Stimulated activated CD8-positive, alpha-beta memory T cell treated with anti-CD3 and anti-CD28 coated beads, Interleukin-4, amount 100 ng/mL, for 24 hours (primary cell): Measurements from ENCODE around the gene ZNF275.
A peak's percentile ranks its signal among the peaks of the same experiment; 100 is the strongest.
"Not testable (repeated sequence)": the region's sequence is repeated elsewhere in the genome, so short reads cannot be mapped to it uniquely, and the experiment has no call there.

Experiments used
- DNase-seq: peaks from one replicate; pipeline ENCODE4 v3.0.0-alpha.2; 2020; ENCODE audit warnings: low read depth

ZNF275 gene, protein sequence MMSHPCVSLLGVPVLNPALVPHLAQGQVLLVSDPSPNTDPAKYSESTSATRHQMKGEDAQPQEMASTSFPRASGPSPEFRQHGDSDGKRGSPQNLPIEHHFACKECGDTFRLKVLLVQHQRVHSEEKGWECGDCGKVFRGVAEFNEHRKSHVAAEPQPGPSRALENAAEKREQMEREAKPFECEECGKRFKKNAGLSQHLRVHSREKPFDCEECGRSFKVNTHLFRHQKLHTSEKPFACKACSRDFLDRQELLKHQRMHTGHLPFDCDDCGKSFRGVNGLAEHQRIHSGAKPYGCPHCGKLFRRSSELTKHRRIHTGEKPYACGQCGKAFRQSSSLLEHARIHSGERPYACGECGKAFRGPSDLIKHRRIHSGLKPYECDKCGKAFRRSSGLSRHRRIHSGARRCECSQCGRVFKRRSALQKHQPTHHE

DNA sequence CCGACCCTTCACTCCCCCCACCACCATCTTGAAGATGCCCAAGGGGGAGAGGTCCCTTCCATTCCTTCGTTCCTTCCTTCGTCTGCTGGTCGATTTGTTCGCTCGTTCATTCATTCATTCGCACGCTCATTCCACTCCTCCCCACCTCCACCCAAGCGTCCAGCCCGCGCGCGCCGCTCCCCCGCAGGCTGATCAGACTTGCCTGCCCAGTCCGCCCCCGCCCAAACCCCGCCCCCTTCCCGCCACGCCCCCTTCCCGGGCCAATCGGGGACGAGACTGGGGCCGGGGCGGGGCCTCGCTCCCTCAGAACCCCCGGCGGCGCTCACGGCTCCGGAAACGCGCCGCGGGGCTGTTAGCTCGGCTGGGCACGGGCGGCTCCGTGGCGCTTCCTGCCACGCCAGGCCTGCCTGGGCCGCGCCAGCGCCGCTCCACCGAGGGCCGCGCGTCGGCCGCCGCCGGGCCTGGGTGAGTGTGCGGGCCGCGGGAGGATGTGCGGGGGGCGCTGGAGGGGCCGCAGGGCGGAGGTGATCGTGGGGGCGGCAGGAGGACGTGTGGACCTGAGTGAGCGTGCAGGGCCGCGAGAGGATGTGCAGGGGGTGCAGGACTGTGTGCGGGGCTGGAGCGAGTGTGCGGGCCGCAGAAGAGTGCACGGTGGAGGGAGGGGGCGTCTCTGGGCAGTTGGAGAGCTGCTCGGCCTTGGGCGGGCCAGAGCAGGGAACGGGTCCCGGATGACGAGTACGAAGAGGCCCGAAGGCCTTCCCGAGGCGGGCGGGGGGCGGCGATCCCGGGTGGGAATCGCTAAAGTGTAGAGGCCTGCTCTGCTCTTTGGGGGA, at the start of gene ZNF275:
Gene ZNF275 (plus strand): TSS at position 333 of the 833 bp plus-strand sequence. CDS start 2,527 bp downstream, outside the sequence.
- peak; percentile 70 for DNase-seq

DNA sequence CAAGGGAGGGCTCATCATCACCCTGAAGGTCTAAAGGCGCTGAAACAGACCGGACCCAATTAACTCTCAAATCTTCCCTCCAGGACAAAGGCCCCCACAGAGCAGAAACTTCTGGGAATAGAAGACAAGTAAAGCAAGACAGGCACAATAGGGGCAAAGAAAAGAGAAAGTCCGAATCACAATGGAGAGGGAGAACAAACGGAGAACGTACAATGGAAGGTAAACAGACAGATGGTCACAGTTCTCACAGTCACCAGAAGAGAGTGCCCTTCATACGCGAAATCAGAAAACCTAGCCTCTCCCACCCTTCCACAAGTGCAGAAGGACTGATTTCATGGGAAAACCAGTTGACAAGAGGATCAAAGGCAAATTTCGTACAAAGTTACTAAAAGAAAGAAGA, 48.3 kb upstream of the ZNF275 start:
- not testable (repeated sequence) for DNase-seq

- DNase-seq, result not testable (repeated sequence)
Observed at GRCh38 chrX:153288807-153289206, 45.1 kb upstream of the ZNF275 start.

DNA sequence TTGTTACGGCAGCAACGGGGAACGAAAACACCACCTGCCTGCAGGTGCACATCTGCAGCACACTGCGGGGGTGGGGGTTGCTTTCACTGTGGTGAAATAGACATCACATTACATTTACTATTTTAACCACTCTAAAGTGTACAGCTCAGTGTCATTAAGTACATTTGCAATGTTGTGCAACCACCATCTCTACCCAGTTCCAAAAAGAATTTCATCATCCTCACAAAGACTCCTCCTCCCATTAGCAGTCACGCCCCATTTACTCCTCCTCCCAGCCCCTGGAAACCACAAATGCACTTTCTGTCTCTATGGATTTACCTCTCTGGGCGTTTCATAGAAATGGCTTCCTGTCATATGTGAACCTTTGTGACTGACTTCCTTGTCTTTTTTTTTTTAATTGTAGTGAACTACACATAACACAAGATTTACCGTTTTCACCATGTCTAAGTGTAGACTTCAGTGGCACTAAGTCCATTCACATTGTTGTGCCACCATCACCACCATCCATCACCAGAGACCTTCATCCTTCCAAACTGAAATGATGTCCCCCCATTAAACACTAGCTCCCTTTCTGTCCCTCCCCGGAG, 40.4 kb upstream of the ZNF275 start:
- DNase-seq, result not testable (repeated sequence)

- no peak for DNase-seq
Observed at GRCh38 chrX:153297376-153297775, 36.6 kb upstream of the ZNF275 start.

GRCh38 chrX:153299855-153300254, 34.1 kb upstream of the ZNF275 start:
- no peak for DNase-seq

GRCh38 chrX:153301746-153302145, 32.2 kb upstream of the ZNF275 start:
- no peak for DNase-seq

DNA sequence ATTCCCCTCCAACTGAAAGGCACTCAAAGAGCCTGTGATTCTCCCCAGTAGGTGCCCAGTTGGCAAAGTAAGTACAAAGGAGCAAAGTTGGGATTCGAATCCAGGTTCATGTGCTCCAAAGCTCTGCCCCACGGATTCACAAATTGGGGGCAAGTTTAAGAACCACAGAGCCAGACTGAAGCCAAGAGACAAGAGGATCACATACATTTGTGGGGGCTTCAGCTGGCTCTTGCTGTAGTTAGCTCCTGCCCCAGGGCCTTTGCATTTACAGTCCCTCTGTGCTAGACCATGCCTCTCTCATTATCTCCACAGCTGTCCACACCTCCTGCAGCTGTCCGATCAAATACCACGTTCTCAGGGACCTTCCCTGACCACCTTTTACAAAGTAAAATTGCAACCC, 31.2 kb upstream of the ZNF275 start:
- no peak for DNase-seq

DNA sequence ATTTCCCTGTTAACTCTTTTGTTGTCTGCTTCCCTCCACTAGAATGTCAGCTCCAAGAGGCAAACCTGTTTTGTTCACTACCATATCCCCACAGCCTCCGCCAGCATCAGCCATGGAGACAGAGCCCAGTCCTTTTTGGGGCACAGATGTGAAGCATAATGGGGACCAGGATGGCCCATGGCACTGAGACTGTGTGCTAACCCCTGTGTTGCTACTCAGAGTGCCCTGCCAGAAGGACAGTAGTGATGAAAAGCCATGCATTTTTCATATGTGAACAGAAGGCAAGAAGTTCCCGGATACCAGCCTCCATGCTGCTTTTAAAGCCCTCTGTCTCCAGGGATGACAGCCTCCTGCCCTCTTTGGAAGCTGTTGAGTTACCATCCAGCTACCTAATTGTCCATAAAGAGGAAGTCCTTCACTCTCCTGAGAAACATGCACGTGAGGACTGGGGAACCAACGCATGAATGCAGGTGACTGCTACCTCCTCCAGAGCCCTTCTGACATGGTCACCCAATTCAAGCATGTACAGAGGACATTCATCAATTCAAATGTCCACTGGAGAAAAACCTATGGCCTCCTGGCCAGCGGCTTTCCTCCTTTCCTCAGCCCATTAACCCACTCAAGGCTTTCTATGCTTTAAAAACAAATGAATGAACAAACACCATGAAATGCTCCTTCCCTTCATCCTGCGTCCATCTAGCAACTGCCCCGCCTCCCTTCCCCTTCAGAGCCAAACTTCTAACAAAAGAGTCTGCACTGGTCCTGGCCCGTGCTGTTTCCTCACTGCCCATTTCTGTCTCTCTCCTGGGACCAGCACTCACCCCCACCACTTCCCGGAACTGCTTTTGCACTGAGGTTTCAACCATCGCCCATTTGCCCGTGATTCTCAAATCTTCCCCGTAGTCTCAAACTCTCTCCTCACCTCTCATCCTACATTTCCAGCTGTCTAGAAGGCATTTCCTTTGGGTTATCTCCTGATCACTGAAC, 30.4 kb upstream of the ZNF275 start:
- no peak for DNase-seq

DNA sequence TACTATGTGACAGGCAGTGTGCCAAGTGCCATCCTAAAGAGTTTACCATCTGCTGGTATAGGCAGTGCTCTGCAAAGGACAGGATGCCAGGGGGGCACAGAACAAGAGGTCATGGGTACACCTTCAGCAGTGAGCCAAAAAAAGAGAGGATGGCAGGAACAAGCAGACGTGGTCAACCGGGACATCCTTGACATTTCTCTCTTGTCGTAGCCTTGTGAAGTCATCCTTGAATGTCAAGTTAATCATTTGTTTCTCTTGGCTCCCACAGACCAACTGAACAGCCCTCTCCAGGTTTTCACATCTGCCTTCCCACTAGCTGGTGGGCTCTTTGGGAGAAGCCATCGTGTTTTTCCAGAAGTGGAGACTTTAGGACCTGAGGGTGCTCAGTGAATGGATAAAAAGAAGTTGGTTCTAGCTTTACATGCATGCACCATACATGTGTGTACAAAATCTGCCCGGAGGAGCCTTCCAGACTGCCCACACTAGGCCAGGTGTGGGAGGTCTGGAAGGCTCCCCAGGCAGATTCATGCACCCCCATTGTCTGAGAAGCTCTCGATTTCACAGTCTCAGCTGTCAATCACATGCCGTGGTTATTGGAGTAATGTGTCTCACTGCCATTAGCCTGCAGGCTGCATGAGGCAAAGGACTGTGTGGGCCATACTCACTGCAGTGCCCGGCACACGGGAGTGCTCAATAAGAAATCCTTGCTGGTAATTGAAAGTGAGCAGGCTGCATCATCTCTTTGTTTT, 28.8 kb upstream of the ZNF275 start:
- DNase-seq, result no peak

DNA sequence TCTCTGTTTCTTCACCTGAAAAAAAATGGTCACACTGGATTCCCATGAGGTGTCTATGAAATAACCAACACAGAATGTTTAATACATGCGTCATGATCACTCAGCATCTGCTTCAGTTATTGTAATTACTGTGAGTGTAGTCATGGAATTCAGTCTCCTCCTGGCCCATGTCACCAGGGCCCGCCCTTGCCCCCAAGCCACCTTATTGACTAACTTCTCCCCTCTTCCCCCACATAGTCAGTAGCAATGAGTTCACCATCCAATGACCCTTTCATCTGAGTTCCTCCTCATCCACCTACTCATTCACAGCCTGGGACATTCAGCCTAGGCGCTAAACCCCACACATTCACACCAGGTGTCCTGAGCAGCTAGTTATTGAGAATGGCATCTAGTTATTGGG, 28.0 kb upstream of the ZNF275 start:
- DNase-seq, result no peak

- no peak for DNase-seq
Observed at GRCh38 chrX:153306527-153307115, 27.3 kb upstream of the ZNF275 start.

DNA sequence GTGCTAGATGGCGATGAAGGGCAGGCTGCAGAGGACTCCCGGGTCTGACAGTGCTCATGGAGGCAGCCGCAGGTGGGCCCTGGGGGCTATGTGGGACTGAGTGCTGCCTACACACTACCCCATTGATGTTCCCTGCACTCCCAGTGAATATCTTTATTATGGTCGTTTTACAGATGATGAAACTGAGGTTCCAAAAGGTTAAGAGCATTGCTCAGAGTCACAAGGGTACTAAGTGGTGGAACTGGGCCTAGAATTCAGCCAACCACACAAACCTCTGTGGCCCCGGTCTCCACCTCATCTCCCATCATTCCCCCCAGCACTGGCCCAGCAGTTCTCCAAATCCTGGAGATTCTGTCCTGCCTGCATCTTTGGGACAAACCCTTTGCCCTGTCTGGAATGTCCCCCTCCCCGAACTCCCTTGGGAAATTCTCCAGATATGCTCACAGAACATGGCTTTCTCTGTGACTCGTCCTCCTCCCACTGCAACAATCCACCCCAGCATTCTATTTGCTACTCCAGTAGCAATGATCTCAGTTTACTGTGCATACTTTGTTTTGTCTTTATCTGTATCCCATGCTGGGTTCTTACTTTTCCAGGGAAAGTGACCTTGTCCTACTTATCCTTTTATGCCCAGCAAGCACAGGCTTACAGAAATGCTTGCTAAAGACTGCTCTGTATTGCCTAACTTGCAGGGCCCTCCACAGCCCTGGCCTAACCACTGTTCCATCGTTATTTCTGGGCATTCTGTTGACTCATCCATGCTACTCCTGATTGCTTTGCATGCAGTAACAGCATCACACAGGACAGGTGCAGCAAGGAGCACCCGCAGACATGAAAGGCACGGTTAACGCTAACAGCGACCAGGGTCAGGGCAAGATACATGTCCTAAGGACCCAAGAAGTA, 26.4 kb upstream of the ZNF275 start:
- DNase-seq, result no peak

GRCh38 chrX:153310901-153311300, 23.1 kb upstream of the ZNF275 start:
- no peak for DNase-seq

- no peak for DNase-seq
Observed at GRCh38 chrX:153312041-153312440, 21.9 kb upstream of the ZNF275 start.

GRCh38 chrX:153312842-153313241, 21.1 kb upstream of the ZNF275 start:
- DNase-seq, result no peak

- no peak for DNase-seq
Observed at GRCh38 chrX:153317306-153317705, 16.6 kb upstream of the ZNF275 start.

DNA sequence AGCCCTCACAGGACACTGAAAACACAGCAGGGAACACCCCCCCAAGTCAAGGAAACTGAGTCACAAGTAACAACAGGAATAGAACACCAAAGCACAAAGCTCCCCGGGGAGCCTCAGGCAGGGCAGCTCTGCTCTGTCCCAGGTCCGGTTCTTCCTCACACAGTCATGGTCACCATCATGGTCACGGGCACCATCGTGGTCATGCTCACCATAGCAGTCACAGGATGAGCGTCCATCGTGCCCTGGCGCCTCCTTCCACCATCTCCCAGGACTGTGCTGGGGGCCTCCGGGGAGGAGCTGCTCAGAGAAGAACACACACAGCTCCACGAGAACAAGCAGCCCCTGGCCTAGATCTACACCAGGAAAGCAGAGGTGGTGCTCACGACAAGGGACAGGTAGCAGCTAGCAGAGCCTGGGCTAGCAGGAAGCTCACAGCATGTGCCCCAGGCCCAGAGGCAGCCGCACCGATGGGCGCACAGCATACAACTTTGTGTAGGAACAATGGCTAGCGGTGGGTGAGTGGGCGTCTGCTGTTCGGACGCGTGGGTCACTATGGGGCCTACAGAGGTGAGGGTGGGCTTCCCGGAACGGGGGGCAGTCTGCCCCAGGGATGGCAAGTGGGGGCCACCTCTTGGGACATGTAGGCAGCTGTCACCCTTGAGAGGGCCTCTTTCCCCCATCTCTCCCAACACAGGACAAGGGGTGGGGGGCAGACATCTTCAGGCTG, 15.8 kb upstream of the ZNF275 start:
- no peak for DNase-seq

GRCh38 chrX:153318811-153319210, 15.1 kb upstream of the ZNF275 start:
- no peak for DNase-seq
